HepG2 (cell line): Measurements from ENCODE around the gene BATF. TPM values are rescaled to one million over a fixed set of nuclear protein-coding genes. Genes with fewer than 3 reads are reported as not detected.

ENCODE experiments used
- AGO1 ChIP-seq: fragments of 200-400 bp; formaldehyde crosslinking; IDR thresholded peaks from 2 replicates; pipeline ENCODE4 v1.6.1; 2017; ENCODE audit warnings: mild to moderate bottlenecking, low read depth, low read length, moderate library complexity; ENCODE audit not compliant: poor library complexity, severe bottlenecking
- CENPX ChIP-seq: sonication (generic); formaldehyde crosslinking; IDR thresholded peaks from 2 replicates; pipeline ENCODE4 v1.9.0; 2021; ENCODE audit warnings: mild to moderate bottlenecking, missing genetic modification reagents, moderate library complexity
- DR1 ChIP-seq: sonication (generic); formaldehyde crosslinking; IDR thresholded peaks from 2 replicates; pipeline ENCODE4 v1.8.0; 2021; ENCODE audit warnings: mild to moderate bottlenecking, missing genetic modification reagents, inconsistent platforms
- DZIP1 ChIP-seq: sonication (generic); formaldehyde crosslinking; IDR thresholded peaks from 2 replicates; pipeline ENCODE4 v1.5.0; 2020; ENCODE audit warnings: mild to moderate bottlenecking, missing genetic modification reagents
- GABPA ChIP-seq, 2 experiments: IDR thresholded peaks; 2 replicates each; pipeline ENCODE4 v1.6.1; 2011 to 2016; ENCODE audit warnings: low read depth in 2 of 2, low read length in 1 of 2, missing biosample characterization in 1 of 2, missing genetic modification characterization in 1 of 2
- HNRNPL ChIP-seq: fragments of 200-400 bp; formaldehyde crosslinking; IDR thresholded peaks from 2 replicates; pipeline ENCODE4 v1.6.1; 2017; ENCODE audit warnings: mild to moderate bottlenecking, low read depth, low read length
- HNRNPUL1 ChIP-seq: fragments of 200-400 bp; formaldehyde crosslinking; IDR thresholded peaks from 2 replicates; pipeline ENCODE4 v1.6.1; 2017; ENCODE audit warnings: low read depth, mild to moderate bottlenecking, low read length, moderate library complexity
- IRF1 ChIP-seq: sonication (generic); formaldehyde crosslinking; IDR thresholded peaks from 2 replicates; pipeline ENCODE4 v1.4.0; 2020; ENCODE audit warnings: low read depth, mild to moderate bottlenecking, missing genetic modification reagents
- MEIS1 ChIP-seq: sonication (generic); formaldehyde crosslinking; IDR thresholded peaks from 2 replicates; pipeline ENCODE4 v1.9.0; 2021; ENCODE audit warnings: mild to moderate bottlenecking, missing genetic modification reagents, moderate library complexity, borderline replicate concordance
- PHF21A ChIP-seq: sonication (generic); formaldehyde crosslinking; IDR thresholded peaks from 2 replicates; pipeline ENCODE4 v1.5.0; 2020; ENCODE audit warnings: mild to moderate bottlenecking, missing genetic modification reagents
- RCOR2 ChIP-seq: IDR thresholded peaks from 2 replicates; pipeline ENCODE4 v1.6.1; 2016; ENCODE audit warnings: missing biosample characterization, missing genetic modification reagents
- TCF7 ChIP-seq: sonication (generic); IDR thresholded peaks from 2 replicates; pipeline ENCODE4 v1.6.1; 2016; ENCODE audit warnings: antibody characterized with exemption, low read depth
- ZNF17 ChIP-seq: sonication (generic); formaldehyde crosslinking; IDR thresholded peaks from 2 replicates; pipeline ENCODE4 v1.5.0; 2020; ENCODE audit warnings: mild to moderate bottlenecking, missing genetic modification reagents
- ZNF251 ChIP-seq: sonication (generic); formaldehyde crosslinking; IDR thresholded peaks from 2 replicates; pipeline ENCODE4 v1.9.0; 2021; ENCODE audit warnings: mild to moderate bottlenecking, missing genetic modification reagents
- ZNF3 ChIP-seq: IDR thresholded peaks from 2 replicates; pipeline ENCODE4 v1.7.0; 2017; ENCODE audit warnings: inconsistent platforms
- ZNF550 ChIP-seq: sonication (generic); formaldehyde crosslinking; IDR thresholded peaks from 2 replicates; pipeline ENCODE4 v1.4.0; 2020; ENCODE audit warnings: mild to moderate bottlenecking, missing genetic modification reagents, borderline replicate concordance
- ZNF609 ChIP-seq: sonication (generic); formaldehyde crosslinking; IDR thresholded peaks from 2 replicates; pipeline ENCODE4 v1.4.0; 2020; ENCODE audit warnings: mild to moderate bottlenecking, missing genetic modification reagents, borderline replicate concordance
- ZNF749 ChIP-seq: sonication (generic); formaldehyde crosslinking; IDR thresholded peaks from 2 replicates; pipeline ENCODE4 v1.8.0; 2022; ENCODE audit warnings: mild to moderate bottlenecking, missing genetic modification reagents, moderate library complexity, borderline replicate concordance
- ZNF768 ChIP-seq: sonication (generic); formaldehyde crosslinking; IDR thresholded peaks from 2 replicates; pipeline ENCODE4 v1.4.0; 2020; ENCODE audit warnings: missing genetic modification reagents
- ZSCAN9 ChIP-seq: IDR thresholded peaks from 2 replicates; pipeline ENCODE4 v1.6.1; 2016; ENCODE audit warnings: borderline replicate concordance
- polyA plus RNA-seq, 8 experiments: library from polyadenylated mRNA; depleted of rRNA in 3 of 8; stranded (reverse) in 7 of 8; unstranded in 1 of 8; fragments of >200 nt; fragmentation: Illumina TruSeq in 4 of 8; extraction: Trizol in 4 of 8; gene quantifications; 2 replicates each; pipeline versions ENCODE4 v1.2.1 to v1.2.3, GENCODE V29; 2011 to 2016; ENCODE audit warnings: low read depth in 4 of 8, missing spikeins in 1 of 8, mixed read lengths in 1 of 8; ENCODE audit not compliant: insufficient read depth in 1 of 8
- total RNA-seq, 5 experiments: library from RNA; depleted of rRNA; stranded (reverse); fragments of >200 nt; fragmentation: Illumina TruSeq; extraction: Trizol; gene quantifications; 2 replicates each; pipeline ENCODE4 v1.2.3, GENCODE V29; 2016; ENCODE audit warnings: low read depth in 1 of 5

BATF gene
- total and polyA plus RNA-seq, 2 of the 13 experiments (the other 11 are each of a cell fraction or from before 2014, with no cell fraction given): 0.22 to 0.37 TPM

GRCh38 chr14:75578102-75578785 lies 56.0 kb downstream of the BATF start, which contains the start of gene FLVCR2 (continued):
- TF ChIP-seq DZIP1 (CRISPR knock-in tag) (no peak), ZSCAN9 (CRISPR knock-in tag) (peak; percentile 7; the same call in 1 of the 2 replicates), ZNF749 (CRISPR knock-in tag) (no peak), ZNF550 (no peak), DR1 (no peak), HNRNPL (no peak), HNRNPUL1 (no peak), RCOR2 (no peak), ZNF17 (CRISPR knock-in tag) (no peak), TCF7 (no peak), IRF1 (no peak), PHF21A (CRISPR knock-in tag) (peak; percentile 30; the same call in 1 of the 2 replicates), CENPX (CRISPR knock-in tag) (no peak), ZNF251 (CRISPR knock-in tag) (no peak), MEIS1 (CRISPR knock-in tag) (no peak), ZNF3 (no peak), AGO1 (no peak), ZNF768 (0 out of 2 replicates have a peak, but pooled peaks have one; percentile 40), ZNF609 (CRISPR knock-in tag) (no peak; the same call in 1 of the 2 replicates), GABPA (IDR thresholded peaks at IDR 0.05; ENCODE audit: low read depth, low read length) (no peak), GABPA (CRISPR knock-in tag; IDR thresholded peaks at IDR 0.05; ENCODE audit: low read depth) (0 out of 2 replicates have a peak, but pooled peaks have one; percentile 3)
